ENCODE results near the gene KPTN. TPM values are rescaled to one million over a fixed set of nuclear protein-coding genes. Genes with fewer than 3 reads are reported as not detected.

The KPTN gene
- polyA plus RNA-seq, 1 donor (not counting 4 experiments of a cell fraction or from before 2014, with no cell fraction given) = 7.3 TPM

DNA sequence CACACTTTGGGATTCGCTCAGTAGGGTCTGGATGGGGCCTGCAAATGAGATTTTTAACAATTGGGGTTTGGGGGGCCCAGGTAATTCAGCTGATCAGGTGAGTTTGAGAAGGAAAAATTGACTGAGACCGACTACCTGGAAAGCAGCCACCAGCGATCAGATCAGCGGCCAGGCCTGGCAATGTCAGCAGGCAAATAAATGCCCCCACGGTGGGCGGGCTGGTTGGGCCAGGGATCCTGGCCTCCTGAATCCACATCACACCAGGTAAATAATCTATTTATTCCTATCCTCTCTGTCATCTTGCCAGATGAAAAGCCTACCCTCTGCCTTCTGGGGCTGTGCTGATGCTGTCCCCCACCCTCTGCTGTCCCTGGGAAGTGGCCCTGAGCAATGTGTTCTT lies 21.5 kb upstream of the KPTN start:
- Histone ChIP-seq H3K9me3 (ENCODE audit: control insufficient read depth, low read depth, low read length) (no peaks in the 10 kb centered on the region), H2AFZ (ENCODE audit: control insufficient read depth, low read length) (no peak overlapping the region), H3K36me3 (ENCODE audit: control insufficient read depth in 2 of 2, extremely low read depth in 1 of 2, insufficient read depth in 2 of 2, low read length in 2 of 2) (peaks cover 23 to 32% of the 10 kb centered on the region in 2 experiments), H3K9ac (ENCODE audit: control insufficient read depth, extremely low read depth, insufficient read depth, low read length) (no peak overlapping the region), H3K4me1 (ENCODE audit: control insufficient read depth, extremely low read depth, insufficient read depth, low read length) (peaks cover 18% of the 10 kb centered on the region), H3K79me2 (ENCODE audit: control insufficient read depth, insufficient read depth, low read length) (peaks cover 46% of the 10 kb centered on the region), H3K4me3 (ENCODE audit: control insufficient read depth in 2 of 3, extremely low read depth in 1 of 3, insufficient read depth in 2 of 3, low read depth in 1 of 3, low read length in 3 of 3) (no peak overlapping the region), H3K4me2 (ENCODE audit: control insufficient read depth, extremely low read depth, insufficient read depth, low read depth, low read length) (no peak overlapping the region), H4K20me1 (ENCODE audit: control insufficient read depth, extremely low read depth, insufficient read depth, low read length) (peaks cover 3% of the 10 kb centered on the region), H3K27me3 (ENCODE audit: control insufficient read depth, extremely low read depth, insufficient read depth, low read length) (no peaks in the 10 kb centered on the region), H3K9me1 (ENCODE audit: control insufficient read depth, extremely low read depth, insufficient read depth, low read length) (peaks cover 2% of the 10 kb centered on the region), H3K27ac (ENCODE audit: control insufficient read depth, insufficient read depth, low read length) (no peak overlapping the region)
- DNase-seq (ENCODE audit: low read depth, low spot score) (no peak), FAIRE-seq (no peak)
- TF ChIP-seq, protein P1, sequence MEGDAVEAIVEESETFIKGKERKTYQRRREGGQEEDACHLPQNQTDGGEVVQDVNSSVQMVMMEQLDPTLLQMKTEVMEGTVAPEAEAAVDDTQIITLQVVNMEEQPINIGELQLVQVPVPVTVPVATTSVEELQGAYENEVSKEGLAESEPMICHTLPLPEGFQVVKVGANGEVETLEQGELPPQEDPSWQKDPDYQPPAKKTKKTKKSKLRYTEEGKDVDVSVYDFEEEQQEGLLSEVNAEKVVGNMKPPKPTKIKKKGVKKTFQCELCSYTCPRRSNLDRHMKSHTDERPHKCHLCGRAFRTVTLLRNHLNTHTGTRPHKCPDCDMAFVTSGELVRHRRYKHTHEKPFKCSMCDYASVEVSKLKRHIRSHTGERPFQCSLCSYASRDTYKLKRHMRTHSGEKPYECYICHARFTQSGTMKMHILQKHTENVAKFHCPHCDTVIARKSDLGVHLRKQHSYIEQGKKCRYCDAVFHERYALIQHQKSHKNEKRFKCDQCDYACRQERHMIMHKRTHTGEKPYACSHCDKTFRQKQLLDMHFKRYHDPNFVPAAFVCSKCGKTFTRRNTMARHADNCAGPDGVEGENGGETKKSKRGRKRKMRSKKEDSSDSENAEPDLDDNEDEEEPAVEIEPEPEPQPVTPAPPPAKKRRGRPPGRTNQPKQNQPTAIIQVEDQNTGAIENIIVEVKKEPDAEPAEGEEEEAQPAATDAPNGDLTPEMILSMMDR (optimal IDR thresholded peaks at IDR 0.05 in 1 of 3, IDR thresholded peaks at IDR 0.05 in 1 of 3, conservative IDR thresholded peaks at IDR 0.05 in 1 of 3; ENCODE audit: extremely low read depth in 1 of 3, insufficient read depth in 2 of 3, low read length in 3 of 3) = no peak
- TF ChIP-seq EZH2 (IDR thresholded peaks at IDR 0.05; ENCODE audit: low read length) = no peak
- dilution Hi-C loops (cut with MboI; ENCODE audit: extremely low pct_ligation_motif_present, low sequenced_read_pairs) = no loop called here

DNA sequence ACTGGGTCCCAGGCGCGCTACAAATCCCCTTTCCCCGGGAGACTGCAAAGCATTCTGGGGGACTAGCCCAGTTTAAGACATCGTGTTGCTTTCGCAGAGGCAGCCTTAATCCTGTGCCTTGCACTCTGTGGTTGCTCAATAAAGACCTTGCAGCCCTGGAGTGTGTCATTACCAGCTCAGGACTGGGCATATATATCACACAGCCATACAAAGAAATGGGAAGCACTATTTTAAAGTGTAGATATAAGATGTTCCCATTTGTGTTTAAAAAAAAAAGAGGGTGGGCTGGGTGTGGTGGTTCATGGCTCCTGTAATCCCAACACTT lies 19.8 kb upstream of the KPTN start:
- Histone ChIP-seq H2AFZ (ENCODE audit: control insufficient read depth, low read length) (no peak overlapping the region), H3K4me1 (ENCODE audit: control insufficient read depth, extremely low read depth, insufficient read depth, low read length) (peaks cover 2% of the 10 kb centered on the region), H3K36me3 (ENCODE audit: control insufficient read depth in 2 of 2, extremely low read depth in 1 of 2, insufficient read depth in 2 of 2, low read length in 2 of 2) (peaks cover 33 to 36% of the 10 kb centered on the region in 2 experiments), H3K27ac (ENCODE audit: control insufficient read depth, insufficient read depth, low read length) (no peak overlapping the region), H3K4me3 (ENCODE audit: control insufficient read depth in 2 of 3, extremely low read depth in 1 of 3, insufficient read depth in 2 of 3, low read depth in 1 of 3, low read length in 3 of 3) (no peak overlapping the region), H3K9me1 (ENCODE audit: control insufficient read depth, extremely low read depth, insufficient read depth, low read length) (peaks cover 2% of the 10 kb centered on the region), H3K9ac (ENCODE audit: control insufficient read depth, extremely low read depth, insufficient read depth, low read length) (no peak overlapping the region), H3K79me2 (ENCODE audit: control insufficient read depth, insufficient read depth, low read length) (peaks cover 39% of the 10 kb centered on the region), H3K9me3 (ENCODE audit: control insufficient read depth, low read depth, low read length) (no peaks in the 10 kb centered on the region), H3K27me3 (ENCODE audit: control insufficient read depth, extremely low read depth, insufficient read depth, low read length) (no peaks in the 10 kb centered on the region), H3K4me2 (ENCODE audit: control insufficient read depth, extremely low read depth, insufficient read depth, low read depth, low read length) (no peak overlapping the region), H4K20me1 (ENCODE audit: control insufficient read depth, extremely low read depth, insufficient read depth, low read length) (peaks cover 5% of the 10 kb centered on the region)
- TF ChIP-seq, protein P1 (optimal IDR thresholded peaks at IDR 0.05 in 1 of 3, IDR thresholded peaks at IDR 0.05 in 1 of 3, conservative IDR thresholded peaks at IDR 0.05 in 1 of 3; ENCODE audit: extremely low read depth in 1 of 3, insufficient read depth in 2 of 3, low read length in 3 of 3) = no peak
- no peak for DNase-seq (ENCODE audit: low read depth, low spot score)
- dilution Hi-C loops (cut with MboI; ENCODE audit: extremely low pct_ligation_motif_present, low sequenced_read_pairs) = no loop called here
- no peak for FAIRE-seq
